Lung (tissue), 12 donors: ENCODE results near the gene RMDN2. TPM values are rescaled to one million over a fixed set of nuclear protein-coding genes. Genes with fewer than 3 reads are reported as not detected.

Experiments used
- ATAC-seq: fragments of 200-7000 bp; cut with Tn5 transposase; one replicate; pipeline ENCODE4 v1.9.1; 2020; ENCODE audit warnings: moderate number of reproducible peaks; ENCODE audit not compliant: insufficient read depth, low FRiP score
- DNase-seq, 3 donors: peaks; one replicate each; pipeline ENCODE4 v3.0.0-alpha.2; 2013 to 2017
- H3K27ac ChIP-seq, 2 donors: one replicate each; pipeline ENCODE4 v1.5.1; 2013; ENCODE audit warnings: mild to moderate bottlenecking in 2 of 2, moderate library complexity in 2 of 2, control low read depth in 1 of 2, inconsistent platforms in 1 of 2, low read depth in 1 of 2, low read length in 1 of 2
- H3K27me3 ChIP-seq, 3 donors: one replicate each; pipeline ENCODE4 v1.5.1; 2013; ENCODE audit warnings: low read length in 2 of 3; ENCODE audit not compliant: control insufficient read depth in 3 of 3, insufficient read depth in 3 of 3
- H3K36me3 ChIP-seq, 4 donors: one replicate each; pipeline ENCODE4 v1.5.1; 2013; ENCODE audit warnings: low read length in 4 of 4, mild to moderate bottlenecking in 1 of 4, moderate library complexity in 1 of 4; ENCODE audit not compliant: control insufficient read depth in 4 of 4, insufficient read depth in 4 of 4
- H3K4me1 ChIP-seq, 5 donors: one replicate each; pipeline ENCODE4 v1.5.1; 2013; ENCODE audit warnings: low read length in 5 of 5, mild to moderate bottlenecking in 2 of 5, moderate library complexity in 1 of 5; ENCODE audit not compliant: control insufficient read depth in 5 of 5, insufficient read depth in 5 of 5
- H3K4me3 ChIP-seq: one replicate; pipeline ENCODE4 v1.5.1; 2013; ENCODE audit warnings: mild to moderate bottlenecking, control low read depth, moderate library complexity
- H3K9ac ChIP-seq, 2 donors: one replicate each; pipeline ENCODE4 v1.5.1; 2013; ENCODE audit warnings: low read length in 2 of 2, control low read depth in 1 of 2; ENCODE audit not compliant: insufficient read depth in 1 of 2
- H3K9me3 ChIP-seq, 4 donors: one replicate each; pipeline ENCODE4 v1.5.1; 2013; ENCODE audit warnings: low read length in 3 of 4, mild to moderate bottlenecking in 1 of 4, moderate library complexity in 1 of 4; ENCODE audit not compliant: control insufficient read depth in 4 of 4, insufficient read depth in 3 of 4
- CTCF ChIP-seq: IDR thresholded peaks from 2 replicates; pipeline ENCODE4 v1.5.1; 2012; ENCODE audit warnings: mild to moderate bottlenecking; ENCODE audit errors: control extremely low read depth, extremely low read depth
- WGBS, 2 donors: extraction: QIAGEN DNeasy Blood & Tissue Kit; methylation state at CpG; one replicate each; pipeline ENCODE4 v1.1.7; 2013; 5-methylcytosine and 5-hydroxymethylcytosine counted together
- polyA plus RNA-seq, 2 donors: library from polyadenylated mRNA; stranded (reverse); fragments of 200-250 nt; gene quantifications; one replicate each; pipeline ENCODE4 v1.2.1, GENCODE V29; 2013
- total RNA-seq, 2 donors: library from RNA; depleted of rRNA in 1 of 2; stranded (reverse); fragments of >200 nt in 1 of 2; gene quantifications; one replicate each; pipeline ENCODE4 v1.2.1, GENCODE V29; 2014 to 2021
- donor health status: control.
- donor health status: control.
- donor health status: Bipolar disorder and iron deficiency.
- donor health status: healthy.
- donor health status: DM: yes; HTN: yes; CAD: no.

Gene RMDN2
- total and polyA plus RNA-seq, 4 donors: 7.7 to 37.9 (median 18.3) TPM

- Histone ChIP-seq H3K27me3 (no peaks in the 10 kb centered on the region), H3K4me3 (no peak overlapping the region), H3K9ac (no peak overlapping the region), H3K36me3 (no peaks in the 10 kb centered on the region), H3K4me1 (peaks cover 0 to 25% (median 14%) of the 10 kb centered on the region in 5 donors), H3K27ac (no peak overlapping the region), H3K9me3 (no peaks in the 10 kb centered on the region)
- 22 to 24% methylated on average over 8 of the region's 8 CpGs for WGBS, 2 donors
- peak; percentile 73 to 74 (median 73) for DNase-seq
- TF ChIP-seq CTCF: peak; percentile 46
- peak; percentile 85 for ATAC-seq
Observed at GRCh38 chr2:37890893-37891495, 34.1 kb upstream of the RMDN2 start.

GRCh38 chr2:37891846-37892435, 33.1 kb upstream of the RMDN2 start:
- Histone ChIP-seq H3K9ac (no peak overlapping the region), H3K27ac (peak overlapping the region in 1 of 2 donors; percentile 51), H3K4me1 (peaks cover 0 to 25% (median 14%) of the 10 kb centered on the region in 5 donors), H3K36me3 (no peaks in the 10 kb centered on the region), H3K27me3 (no peaks in the 10 kb centered on the region), H3K9me3 (no peaks in the 10 kb centered on the region), H3K4me3 (no peak overlapping the region)
- DNase-seq: no peak
- no peak for TF ChIP-seq CTCF
- no peak for ATAC-seq
- WGBS, 2 donors: 29 to 40% methylated on average over 5 of the region's 5 CpGs

DNA sequence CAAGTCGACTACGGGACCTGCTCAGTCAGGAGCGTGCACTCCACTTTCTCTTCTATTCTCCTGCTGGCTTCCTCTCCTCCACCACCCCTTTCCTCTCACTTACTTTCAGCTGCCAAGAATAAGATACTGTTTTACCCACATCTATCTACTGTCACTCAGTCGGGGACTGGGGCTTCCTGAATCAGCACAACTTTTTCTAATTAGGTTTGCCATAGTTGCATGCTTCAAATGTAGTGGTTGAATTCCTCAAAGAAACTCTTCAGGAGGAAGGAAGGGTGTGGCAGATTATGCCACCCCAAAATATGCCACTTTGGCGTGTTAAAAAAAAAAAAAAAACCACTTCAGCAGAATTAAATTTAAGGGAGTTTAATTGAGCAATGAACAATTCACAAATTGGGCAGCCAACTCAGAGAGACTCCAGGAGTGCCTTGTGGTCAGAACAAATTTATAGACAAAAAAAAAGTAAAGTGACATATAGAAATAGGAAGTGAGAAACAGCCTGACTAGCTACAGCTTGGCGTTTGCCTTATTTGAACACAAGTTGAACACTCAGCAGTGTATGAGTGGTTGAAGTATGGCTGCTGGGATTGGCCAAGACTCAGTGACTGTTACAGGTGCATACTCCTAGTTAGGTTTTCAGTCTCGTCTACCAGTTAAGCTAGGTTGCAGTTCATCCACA, 32.5 kb upstream of the RMDN2 start:
- 13 to 22% methylated on average over 7 of the region's 7 CpGs for WGBS, 2 donors
- peaks cover 0 to 25% (median 14%) of the 10 kb centered on the region in 5 donors for H3K4me1 ChIP-seq
- no peak for TF ChIP-seq CTCF
- ATAC-seq: peak; percentile 21
- H3K36me3 ChIP-seq: no peaks in the 10 kb centered on the region
- no peak for DNase-seq
- H3K9ac ChIP-seq: no peak overlapping the region
- peak overlapping the region in 1 of 2 donors; percentile 51 for H3K27ac ChIP-seq
- H3K9me3 ChIP-seq: no peaks in the 10 kb centered on the region
- no peak overlapping the region for H3K4me3 ChIP-seq
- no peaks in the 10 kb centered on the region for H3K27me3 ChIP-seq
